AG04449 (cell line): Measurements from ENCODE around the gene SAFB.

ENCODE experiments used
- CTCF ChIA-PET: fragments of 350-600 bp; formaldehyde crosslinking; extraction: SDS; loops from one replicate; lab custom pipeline; 2021; ENCODE audit warnings: antibody characterized with exemption; lab: Yijun Ruan, JAX
- POLR2A ChIA-PET: fragments of 400-600, 350-600 bp; formaldehyde crosslinking; extraction: SDS; loops from one replicate; lab custom pipeline; 2020; ENCODE audit warnings: antibody characterized with exemption, inconsistent platforms; lab: Yijun Ruan, JAX
- DNase-seq: peaks from one replicate; pipeline ENCODE4 v3.0.0-alpha.2; 2010; ENCODE audit warnings: low read depth, low spot score
- H3K4me3 ChIP-seq: 2 replicates; pipeline ENCODE4 v1.5.1; 2011; ENCODE audit warnings: low read depth, mild to moderate bottlenecking, control low read depth, low read length
- CTCF ChIP-seq: IDR thresholded peaks from one replicate; pipeline ENCODE4 v1.5.1; 2011; ENCODE audit warnings: mild to moderate bottlenecking, moderate library complexity, low read length, control low read depth, inconsistent platforms; ENCODE audit not compliant: insufficient read depth; ENCODE audit errors: missing control alignments

Gene SAFB

GRCh38 chr19:5593343-5594255 is 29.3 kb upstream of the SAFB start:
- no peak for DNase-seq
- ChIA-PET POLR2A (no interaction called here), CTCF (interaction anchor here (1.2 to 1.4 kb wide), 2 partner anchors 10 to 14 kb away, joined by 6 to 7 read pairs; no protein-coding TSS in a partner anchor)
- H3K4me3 ChIP-seq = no peak overlapping the region
- TF ChIP-seq CTCF = no peak

- CTCF ChIA-PET = interaction anchor here (0.7 kb wide), 1 partner anchor 14 kb away, joined by 3 read pairs; no protein-coding TSS in a partner anchor
- no peak for DNase-seq
- POLR2A ChIA-PET = no interaction called here
- TF ChIP-seq CTCF = no peak
- no peak overlapping the region for H3K4me3 ChIP-seq
Measured at GRCh38 chr19:5594521-5594950, 28.3 kb upstream of the SAFB start.

- TF ChIP-seq CTCF = no peak
- POLR2A ChIA-PET = no interaction called here
- no peak overlapping the region for H3K4me3 ChIP-seq
- no peak for DNase-seq
- CTCF ChIA-PET = interaction anchor here (0.7 to 1.5 kb wide), 2 partner anchors 13 to 18 kb away, joined by 3 to 8 read pairs; no protein-coding TSS in a partner anchor
Measured at GRCh38 chr19:5595129-5595528, 27.8 kb upstream of the SAFB start.

- ChIA-PET CTCF (interaction anchor here (1.5 kb wide), 1 partner anchor 19 kb away, joined by 8 read pairs; no protein-coding TSS in a partner anchor), POLR2A (no interaction called here)
- H3K4me3 ChIP-seq = no peak overlapping the region
- no peak for TF ChIP-seq CTCF
- DNase-seq = no peak
Measured at GRCh38 chr19:5595745-5596144, 27.1 kb upstream of the SAFB start.

- POLR2A ChIA-PET = no interaction called here
- DNase-seq = no peak
- H3K4me3 ChIP-seq = no peak overlapping the region
- CTCF ChIA-PET = interaction anchor here (1.2 kb wide), 1 partner anchor 55 kb away, joined by 3 read pairs; no protein-coding TSS in a partner anchor
- no peak for TF ChIP-seq CTCF
Measured at GRCh38 chr19:5600797-5601196, 22.1 kb upstream of the SAFB start.

GRCh38 chr19:5603626-5604025 is 19.3 kb upstream of the SAFB start:
- ChIA-PET POLR2A (interaction anchor here (0.8 kb wide), 1 partner anchor 12 kb away, joined by 3 read pairs; no protein-coding TSS in a partner anchor), CTCF (interaction anchor here (1.0 kb wide), 1 partner anchor 16 kb away, joined by 4 read pairs; no protein-coding TSS in a partner anchor)
- no peak overlapping the region for H3K4me3 ChIP-seq
- DNase-seq = no peak
- no peak for TF ChIP-seq CTCF
